GM19324 (cell line): ENCODE results near the gene MX1.

Experiments used
- ATAC-seq: cut with Tn5 transposase; IDR thresholded peaks from one replicate; pipeline ENCODE4 v1.9.1; 2021; ENCODE audit warnings: mild to moderate bottlenecking, moderate library complexity; ENCODE audit not compliant: unreplicated experiment, low FRiP score

Gene MX1

GRCh38 chr21:41431788-41432548 lies 5.9 kb downstream of the MX1 start:
- peak; percentile 52 for ATAC-seq

DNA sequence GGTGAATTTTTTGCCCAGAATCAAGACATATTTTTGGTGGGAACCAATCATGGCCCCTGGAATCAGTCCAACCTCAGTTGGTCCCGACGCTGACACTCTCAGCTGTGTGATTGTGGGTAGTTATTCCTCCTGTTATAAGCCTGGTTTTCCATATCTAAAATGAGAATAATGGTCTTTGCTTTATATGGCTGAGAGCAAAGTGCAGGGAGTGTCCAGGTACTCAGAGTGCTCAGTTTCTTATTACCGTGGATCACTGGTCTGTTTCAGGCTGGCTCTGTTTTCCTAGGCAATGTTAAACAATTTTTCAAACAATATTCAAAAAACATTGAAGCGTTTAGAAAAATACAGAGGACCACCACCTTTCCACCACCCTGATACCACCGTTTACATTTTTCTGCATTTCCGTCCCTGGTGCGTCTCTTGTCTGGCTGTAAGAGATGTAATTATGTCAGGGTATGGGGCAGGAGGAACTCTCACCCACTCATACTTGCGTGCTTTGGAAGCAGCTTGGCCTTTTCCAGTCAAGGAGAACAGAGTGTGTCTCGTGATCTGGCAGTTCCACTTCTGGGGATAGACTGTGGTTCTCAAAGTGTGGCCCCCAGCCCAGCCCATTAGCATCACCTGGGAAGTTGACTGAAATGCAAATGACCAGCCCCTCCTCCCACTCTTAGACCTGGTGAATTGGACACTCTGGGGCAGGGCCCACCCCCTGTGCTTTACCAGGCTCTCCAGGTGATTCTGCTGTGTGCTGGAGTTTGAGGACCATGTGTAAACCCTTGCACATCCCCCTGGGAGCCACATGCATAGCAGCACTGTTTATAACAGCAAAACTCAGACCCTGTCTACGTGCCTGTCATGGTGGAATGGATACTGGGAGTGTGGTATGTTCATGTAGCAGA lies 6.8 kb downstream of the MX1 start:
- ATAC-seq: no peak

GRCh38 chr21:41433566-41433965 lies 7.5 kb downstream of the MX1 start:
- ATAC-seq: no peak

GRCh38 chr21:41435706-41436105 lies 9.7 kb downstream of the MX1 start:
- no peak for ATAC-seq

DNA sequence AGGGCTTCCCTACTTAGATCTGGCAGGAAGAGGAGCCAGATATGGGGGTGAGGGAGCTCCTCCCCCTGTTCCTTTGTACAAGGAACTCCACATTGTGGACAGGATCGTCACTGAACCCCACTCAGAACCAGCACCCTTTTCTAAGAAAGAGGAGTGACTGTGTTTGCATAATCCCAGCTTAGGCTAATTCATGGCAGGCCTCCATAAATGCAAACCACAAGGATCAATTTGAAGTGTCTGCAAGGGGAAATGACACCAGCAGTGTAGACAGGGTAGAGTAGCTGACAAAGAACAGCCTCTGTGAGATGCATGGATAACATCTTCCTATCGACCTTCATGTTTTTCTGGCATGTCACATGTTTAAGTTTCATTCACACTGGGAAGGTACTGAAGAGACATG lies 11.7 kb downstream of the MX1 start:
- no peak for ATAC-seq

DNA sequence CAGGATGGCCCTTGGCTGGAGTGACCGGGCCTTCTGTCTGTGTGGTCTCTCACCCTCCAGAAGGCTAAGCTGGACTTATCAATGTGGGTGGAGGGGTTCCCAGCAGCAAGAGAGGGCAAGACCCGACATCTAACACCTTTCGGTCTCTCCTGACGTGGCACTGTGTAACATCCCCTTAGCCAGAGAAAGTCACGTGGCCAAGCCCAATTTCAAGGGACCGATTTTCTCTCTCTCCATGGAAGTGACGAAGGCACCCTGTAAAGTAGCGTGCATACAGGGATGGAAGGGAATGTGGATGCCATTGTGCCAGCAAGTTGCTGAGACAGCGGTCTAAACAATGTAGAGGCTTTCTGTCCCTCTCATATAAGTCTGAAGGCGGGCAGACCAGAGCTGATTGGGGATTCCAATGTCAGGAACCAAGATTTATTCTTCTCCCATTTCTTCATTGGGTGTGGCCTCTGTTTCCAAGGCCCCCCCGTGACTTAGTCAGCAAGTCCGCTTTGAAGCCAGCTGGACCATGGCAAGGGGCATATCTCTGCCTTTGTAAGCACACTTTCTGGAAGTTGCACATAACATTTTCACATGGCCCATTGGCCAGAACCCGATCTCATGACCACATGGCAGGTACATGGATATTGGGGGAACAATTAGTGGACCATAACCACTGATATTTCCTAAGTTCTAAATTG lies 12.5 kb downstream of the MX1 start:
- no peak for ATAC-seq

DNA sequence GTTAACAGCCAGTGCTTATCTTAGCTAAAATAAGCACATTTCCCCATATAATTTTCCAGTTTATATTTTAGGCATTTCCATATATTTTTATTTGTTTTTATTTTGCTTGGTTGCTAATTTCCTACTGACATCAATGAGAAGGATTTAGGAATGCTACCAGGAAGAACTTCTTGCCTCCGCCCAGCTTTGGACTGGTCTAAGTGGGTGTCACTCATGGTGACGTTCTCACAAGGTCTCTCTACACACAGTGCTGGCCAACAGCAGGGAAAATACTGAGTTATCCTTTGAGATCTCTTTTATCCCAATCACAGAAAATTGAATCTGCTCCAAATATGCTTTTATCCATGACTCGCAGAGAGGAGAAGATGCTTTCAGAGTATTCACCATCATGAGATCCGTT lies 13.2 kb downstream of the MX1 start:
- ATAC-seq: no peak

GRCh38 chr21:41441546-41441945 lies 15.5 kb downstream of the MX1 start:
- no peak for ATAC-seq

DNA sequence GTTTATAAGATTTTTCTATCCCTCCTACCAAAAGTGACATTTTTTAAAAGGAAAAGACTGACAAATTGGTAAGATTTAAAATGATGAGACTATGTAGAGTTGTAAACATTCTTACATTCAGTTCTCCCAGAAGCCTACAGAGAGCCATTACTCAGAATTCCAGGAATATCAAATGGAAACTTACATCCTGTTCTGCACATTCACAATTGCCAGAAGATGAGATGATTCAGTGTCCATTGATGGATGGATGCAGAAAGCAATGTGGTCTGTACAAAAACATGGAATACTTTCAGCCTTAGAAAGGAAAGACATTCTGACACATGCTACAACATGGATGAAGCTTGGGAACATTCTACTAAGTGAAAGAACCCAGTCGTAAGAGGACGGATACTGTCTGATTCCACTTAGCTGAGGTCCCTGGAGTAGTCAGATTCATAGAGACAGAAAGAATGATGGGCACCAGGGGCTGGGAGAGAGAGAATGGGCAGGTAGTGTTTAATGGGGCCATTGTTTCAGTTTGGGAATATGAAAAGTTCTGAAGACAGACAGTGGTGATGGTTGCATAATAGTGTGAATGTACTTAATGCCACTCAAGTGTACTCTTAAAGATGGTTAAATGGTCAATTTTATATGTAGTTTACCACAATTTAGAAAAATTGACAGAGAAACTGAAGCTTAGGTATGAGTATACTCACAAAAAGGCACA lies 16.6 kb downstream of the MX1 start:
- no peak for ATAC-seq

GRCh38 chr21:41443562-41443961 lies 17.5 kb downstream of the MX1 start:
- ATAC-seq: no peak

DNA sequence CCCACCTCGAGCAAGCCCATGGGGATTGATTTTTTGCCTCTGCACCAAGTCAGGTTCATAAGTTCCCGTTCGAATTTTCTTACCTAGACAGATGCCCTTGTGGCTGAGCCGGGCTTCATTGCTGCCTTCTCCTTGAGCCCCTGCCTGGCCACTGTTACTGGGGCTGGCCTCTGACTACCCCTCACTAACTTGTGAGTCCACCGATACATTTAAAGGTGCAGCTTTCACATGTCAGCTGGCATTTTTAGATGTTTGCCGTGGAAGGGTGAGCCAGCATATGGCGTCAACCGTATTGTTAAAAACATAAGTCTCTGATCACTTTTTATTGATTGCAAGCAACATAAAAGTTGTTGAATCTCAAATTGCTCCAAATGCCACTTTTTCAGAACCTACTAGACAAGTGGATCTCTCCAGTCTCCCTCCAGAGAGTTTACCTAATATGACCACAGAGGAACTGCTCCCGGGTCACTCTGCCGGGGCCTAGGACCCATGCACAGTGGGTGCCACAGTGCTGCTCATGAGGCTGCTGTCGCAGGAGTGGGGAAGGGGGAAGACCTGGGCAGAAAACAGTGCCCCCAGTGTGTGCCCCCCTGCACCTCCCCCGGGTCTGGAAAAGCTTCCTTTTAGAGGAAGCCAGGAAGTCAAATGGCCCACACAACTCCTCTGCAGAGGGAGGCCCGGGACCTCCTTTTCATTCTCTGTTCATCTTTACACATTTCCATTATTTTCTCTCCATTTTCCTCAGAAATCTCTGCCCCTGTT lies 18.8 kb downstream of the MX1 start:
- no peak for ATAC-seq

DNA sequence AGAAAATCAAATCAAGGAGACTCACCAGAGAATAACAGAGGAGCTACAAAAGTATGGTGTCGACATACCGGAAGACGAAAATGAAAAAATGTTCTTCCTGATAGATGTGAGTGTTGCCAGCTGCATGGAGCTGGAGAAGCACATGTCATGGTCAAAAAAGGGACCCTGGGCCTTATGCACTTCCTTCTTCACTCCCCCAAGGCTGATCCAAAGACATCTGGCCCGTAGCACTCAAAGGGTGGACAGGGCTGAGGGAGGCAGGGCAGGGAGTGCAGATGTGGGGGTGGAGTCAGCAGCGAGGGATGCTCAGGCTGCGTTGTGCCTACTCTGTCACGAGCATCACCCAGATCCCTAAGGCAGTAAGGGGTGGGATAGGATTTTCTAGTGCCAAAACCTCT lies 19.4 kb downstream of the MX1 start:
- ATAC-seq: no peak

- no peak for ATAC-seq
Observed at GRCh38 chr21:41446586-41446985, 20.5 kb downstream of the MX1 start.

GRCh38 chr21:41447356-41447755 lies 21.3 kb downstream of the MX1 start:
- ATAC-seq: no peak

- ATAC-seq: no peak
Observed at GRCh38 chr21:41449613-41450012, 23.6 kb downstream of the MX1 start.

GRCh38 chr21:41451753-41452676 lies 26.0 kb downstream of the MX1 start:
- ATAC-seq: no peak

DNA sequence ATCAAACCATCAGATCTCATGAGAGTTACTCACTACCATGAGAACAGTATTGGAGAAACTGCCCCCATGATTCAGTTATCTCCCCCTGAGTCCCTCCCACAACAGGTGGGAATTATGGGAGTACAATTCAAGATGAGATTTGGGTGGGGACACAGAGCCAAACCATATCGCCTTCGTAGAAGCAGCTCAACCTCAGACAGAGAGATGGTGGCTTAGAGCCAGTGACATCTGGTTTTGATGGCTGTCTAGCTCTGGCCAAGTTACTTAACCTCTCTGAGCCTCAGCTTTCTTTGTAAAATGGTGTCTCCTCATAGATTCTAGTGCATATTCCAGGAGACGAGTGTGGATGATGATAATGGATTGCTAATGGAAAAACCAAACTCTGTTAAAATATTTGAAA lies 27.2 kb downstream of the MX1 start:
- no peak for ATAC-seq

DNA sequence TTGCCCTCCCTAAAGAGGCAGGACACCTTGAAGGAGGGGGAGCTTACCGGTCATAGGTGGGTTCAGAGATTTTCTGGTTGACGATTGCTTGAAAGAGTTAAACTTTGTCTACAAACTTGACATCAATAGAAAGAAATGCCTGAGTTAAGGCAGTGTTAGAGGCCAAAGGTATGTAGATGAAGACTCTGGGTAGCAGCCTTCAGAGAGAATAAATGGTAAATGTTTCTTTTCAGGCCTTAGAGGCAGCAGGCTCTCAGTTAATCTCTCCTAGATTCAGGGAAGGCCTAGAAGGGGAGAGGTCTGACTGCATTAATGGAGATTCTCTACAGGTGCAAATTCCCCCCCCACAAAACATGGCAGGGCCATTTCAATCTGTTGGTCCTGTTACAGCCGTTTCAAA lies 27.7 kb downstream of the MX1 start:
- ATAC-seq: no peak

DNA sequence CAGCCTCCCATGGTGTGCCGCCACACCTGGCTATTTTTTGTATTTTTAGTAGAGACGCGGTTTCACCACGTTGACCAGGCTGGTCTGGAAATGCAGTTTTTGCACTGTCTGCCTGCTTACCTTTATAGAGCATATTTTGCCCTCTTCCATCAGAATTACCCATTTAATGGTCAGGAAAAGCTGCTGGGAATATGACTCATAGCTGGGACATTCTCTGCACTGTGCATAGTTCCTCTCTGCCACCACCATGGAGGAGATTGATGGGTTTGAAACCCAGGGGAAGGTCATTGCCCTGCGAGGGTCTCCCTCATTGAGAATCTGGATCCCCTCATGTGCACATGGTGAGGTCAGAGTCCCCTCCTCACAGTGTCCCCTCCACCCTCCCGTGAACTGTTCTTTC lies 32.1 kb downstream of the MX1 start:
- no peak for ATAC-seq
